ENCODE data around the gene CLOCK.

DNA sequence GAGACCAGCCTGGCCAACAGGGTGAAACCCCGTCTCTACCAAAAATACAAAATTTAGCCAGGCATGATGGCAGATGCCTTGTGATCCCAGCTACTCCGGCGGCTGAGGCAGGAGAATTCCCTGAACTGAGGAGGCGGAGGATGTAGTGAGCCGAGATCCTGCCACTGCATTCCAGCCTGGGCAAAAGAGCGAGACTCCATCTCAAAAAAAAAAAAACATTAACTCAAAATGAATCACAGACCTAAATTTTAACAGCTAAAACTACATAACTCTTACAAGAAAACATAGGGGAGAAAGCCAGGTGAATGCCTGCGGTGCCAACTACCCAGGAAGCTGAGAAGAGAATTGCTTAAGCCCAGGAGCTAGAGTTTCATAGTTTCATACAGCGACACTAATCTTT, 96.1 kb downstream of the CLOCK start:
- no peak for TF ChIP-seq REST (IDR thresholded peaks at IDR 0.05; ENCODE audit: insufficient read depth in 1 of 2, low read depth in 2 of 2, low read length in 2 of 2)
- TF ChIP-seq POLR2AphosphoS5 (IDR thresholded peaks at IDR 0.05; ENCODE audit: low read depth, low read length), result no peak

Measured in PFSK-1 (cell line).